ENCODE data around the gene LCLAT1.

DNA sequence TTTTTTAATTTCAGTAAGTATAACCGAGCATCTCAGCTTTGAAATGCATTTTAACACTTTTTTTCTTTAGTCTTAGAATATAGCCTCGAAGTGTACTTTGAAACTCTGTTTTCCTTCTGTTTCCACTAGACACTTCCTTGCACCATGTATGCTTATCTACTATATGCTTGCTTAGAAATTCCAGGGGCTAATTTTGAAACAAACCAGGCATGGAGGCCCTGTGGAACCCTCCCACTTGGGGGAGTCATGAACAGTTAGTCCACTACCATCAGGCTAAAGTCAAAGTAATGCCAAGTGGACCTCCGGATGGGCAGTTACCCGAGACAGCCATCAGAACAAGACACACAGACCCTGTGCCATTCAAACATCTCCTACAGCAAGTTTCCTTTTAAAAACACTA, 120.3 kb downstream of the LCLAT1 start:
- TF ChIP-seq, protein P1, sequence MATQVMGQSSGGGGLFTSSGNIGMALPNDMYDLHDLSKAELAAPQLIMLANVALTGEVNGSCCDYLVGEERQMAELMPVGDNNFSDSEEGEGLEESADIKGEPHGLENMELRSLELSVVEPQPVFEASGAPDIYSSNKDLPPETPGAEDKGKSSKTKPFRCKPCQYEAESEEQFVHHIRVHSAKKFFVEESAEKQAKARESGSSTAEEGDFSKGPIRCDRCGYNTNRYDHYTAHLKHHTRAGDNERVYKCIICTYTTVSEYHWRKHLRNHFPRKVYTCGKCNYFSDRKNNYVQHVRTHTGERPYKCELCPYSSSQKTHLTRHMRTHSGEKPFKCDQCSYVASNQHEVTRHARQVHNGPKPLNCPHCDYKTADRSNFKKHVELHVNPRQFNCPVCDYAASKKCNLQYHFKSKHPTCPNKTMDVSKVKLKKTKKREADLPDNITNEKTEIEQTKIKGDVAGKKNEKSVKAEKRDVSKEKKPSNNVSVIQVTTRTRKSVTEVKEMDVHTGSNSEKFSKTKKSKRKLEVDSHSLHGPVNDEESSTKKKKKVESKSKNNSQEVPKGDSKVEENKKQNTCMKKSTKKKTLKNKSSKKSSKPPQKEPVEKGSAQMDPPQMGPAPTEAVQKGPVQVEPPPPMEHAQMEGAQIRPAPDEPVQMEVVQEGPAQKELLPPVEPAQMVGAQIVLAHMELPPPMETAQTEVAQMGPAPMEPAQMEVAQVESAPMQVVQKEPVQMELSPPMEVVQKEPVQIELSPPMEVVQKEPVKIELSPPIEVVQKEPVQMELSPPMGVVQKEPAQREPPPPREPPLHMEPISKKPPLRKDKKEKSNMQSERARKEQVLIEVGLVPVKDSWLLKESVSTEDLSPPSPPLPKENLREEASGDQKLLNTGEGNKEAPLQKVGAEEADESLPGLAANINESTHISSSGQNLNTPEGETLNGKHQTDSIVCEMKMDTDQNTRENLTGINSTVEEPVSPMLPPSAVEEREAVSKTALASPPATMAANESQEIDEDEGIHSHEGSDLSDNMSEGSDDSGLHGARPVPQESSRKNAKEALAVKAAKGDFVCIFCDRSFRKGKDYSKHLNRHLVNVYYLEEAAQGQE (IDR thresholded peaks at IDR 0.05; ENCODE audit: insufficient read depth in 1 of 2, low read depth in 2 of 2, low read length in 2 of 2): no peak
- TF ChIP-seq POLR2AphosphoS5 (IDR thresholded peaks at IDR 0.05; ENCODE audit: low read depth, low read length) (no peak), TAF1 (IDR thresholded peaks at IDR 0.05; ENCODE audit: borderline replicate concordance, insufficient read depth, low read length) (no peak)
